ENCODE results near the gene NTF4. TPM values are rescaled to one million over a fixed set of nuclear protein-coding genes. Genes with fewer than 3 reads are reported as not detected.

The NTF4 gene
- total RNA-seq, 1 experiment from 2014 or later, result 1.7 TPM

DNA sequence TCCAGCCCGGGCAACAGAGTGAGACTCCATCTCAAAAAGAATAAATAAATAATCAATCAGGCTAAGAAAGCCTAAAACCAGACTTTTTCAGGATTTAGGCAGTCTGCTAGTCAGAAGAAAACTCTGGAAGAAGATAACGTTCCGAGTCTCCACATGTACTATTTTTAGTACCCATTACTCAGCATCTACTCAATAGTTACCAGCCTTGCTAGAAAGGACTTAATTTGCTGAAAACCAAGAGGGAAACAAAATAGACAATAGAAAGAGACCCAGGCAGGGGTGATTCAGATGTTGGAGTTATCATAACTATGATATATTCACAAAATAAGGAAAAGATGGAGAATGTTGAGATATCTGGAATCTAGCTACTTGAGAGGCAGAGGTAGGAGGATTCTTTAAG is 45.9 kb upstream of the NTF4 start:
- Histone ChIP-seq H3K36me3 (ENCODE audit: control insufficient read depth in 1 of 2, insufficient read depth in 2 of 2, low read length in 2 of 2) (peaks cover 29 to 31% of the 10 kb centered on the region in 2 experiments), H3K9ac (ENCODE audit: low read length) (no peak overlapping the region), H4K20me1 (ENCODE audit: insufficient read depth) (no peaks in the 10 kb centered on the region), H3K27ac (ENCODE audit: low read depth, low read length) (no peak overlapping the region; the same call in 1 of the 2 replicates), H2AFZ (ENCODE audit: low read depth, low read length, poor library complexity, severe bottlenecking) (no peak overlapping the region), H3K79me2 (ENCODE audit: insufficient read depth, low read length) (peaks cover 9% of the 10 kb centered on the region; the same call in 1 of the 2 replicates), H3K27me3 (ENCODE audit: insufficient read depth, low read length) (no peaks in the 10 kb centered on the region), H3K4me1 (ENCODE audit: control insufficient read depth in 1 of 2, insufficient read depth in 2 of 2, low read length in 2 of 2) (peaks cover 10 to 25% of the 10 kb centered on the region in 2 experiments; a peak in 3 of 4 replicates), H3K9me3 (ENCODE audit: control insufficient read depth in 1 of 2, insufficient read depth in 1 of 2, low read depth in 1 of 2, low read length in 2 of 2) (no peaks in the 10 kb centered on the region), H3K4me2 (ENCODE audit: low read length) (no peak overlapping the region), H3K4me3 (replicated peaks in 1 of 2; ENCODE audit: low read depth in 1 of 2, low read length in 2 of 2) (no peak overlapping the region), H3K9me2 (ENCODE audit: insufficient read depth) (no peaks in the 10 kb centered on the region)
- BruUV-seq (replicated peaks), result no TSS peak
- TF ChIP-seq EZH2phosphoT487 (IDR thresholded peaks at IDR 0.05; ENCODE audit: borderline replicate concordance), result no peak
- TF ChIP-seq CBX3 (IDR thresholded peaks at IDR 0.05; ENCODE audit: low read depth), result no peak
- no peak for TF ChIP-seq ZNF274 (IDR thresholded peaks at IDR 0.05; ENCODE audit: low read depth, low read length)
- no peak for TF ChIP-seq RAD21 (IDR thresholded peaks at IDR 0.05; ENCODE audit: low read depth)
- TF ChIP-seq, protein P1, sequence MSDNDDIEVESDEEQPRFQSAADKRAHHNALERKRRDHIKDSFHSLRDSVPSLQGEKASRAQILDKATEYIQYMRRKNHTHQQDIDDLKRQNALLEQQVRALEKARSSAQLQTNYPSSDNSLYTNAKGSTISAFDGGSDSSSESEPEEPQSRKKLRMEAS (IDR thresholded peaks at IDR 0.05), result no peak
- TF ChIP-seq, protein P2, sequence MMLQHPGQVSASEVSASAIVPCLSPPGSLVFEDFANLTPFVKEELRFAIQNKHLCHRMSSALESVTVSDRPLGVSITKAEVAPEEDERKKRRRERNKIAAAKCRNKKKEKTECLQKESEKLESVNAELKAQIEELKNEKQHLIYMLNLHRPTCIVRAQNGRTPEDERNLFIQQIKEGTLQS (IDR thresholded peaks at IDR 0.05), result no peak
- TF ChIP-seq, protein P3, sequence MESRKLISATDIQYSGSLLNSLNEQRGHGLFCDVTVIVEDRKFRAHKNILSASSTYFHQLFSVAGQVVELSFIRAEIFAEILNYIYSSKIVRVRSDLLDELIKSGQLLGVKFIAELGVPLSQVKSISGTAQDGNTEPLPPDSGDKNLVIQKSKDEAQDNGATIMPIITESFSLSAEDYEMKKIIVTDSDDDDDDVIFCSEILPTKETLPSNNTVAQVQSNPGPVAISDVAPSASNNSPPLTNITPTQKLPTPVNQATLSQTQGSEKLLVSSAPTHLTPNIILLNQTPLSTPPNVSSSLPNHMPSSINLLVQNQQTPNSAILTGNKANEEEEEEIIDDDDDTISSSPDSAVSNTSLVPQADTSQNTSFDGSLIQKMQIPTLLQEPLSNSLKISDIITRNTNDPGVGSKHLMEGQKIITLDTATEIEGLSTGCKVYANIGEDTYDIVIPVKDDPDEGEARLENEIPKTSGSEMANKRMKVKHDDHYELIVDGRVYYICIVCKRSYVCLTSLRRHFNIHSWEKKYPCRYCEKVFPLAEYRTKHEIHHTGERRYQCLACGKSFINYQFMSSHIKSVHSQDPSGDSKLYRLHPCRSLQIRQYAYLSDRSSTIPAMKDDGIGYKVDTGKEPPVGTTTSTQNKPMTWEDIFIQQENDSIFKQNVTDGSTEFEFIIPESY (IDR thresholded peaks at IDR 0.05; ENCODE audit: extremely low read depth, insufficient replicate concordance, low read length), result no peak
- no peak for TF ChIP-seq EGR1 (IDR thresholded peaks at IDR 0.05; ENCODE audit: low read depth)
- no peak for TF ChIP-seq YY1 (IDR thresholded peaks at IDR 0.05; ENCODE audit: extremely low read depth, insufficient replicate concordance, low read depth, low read length)
- no peak for TF ChIP-seq POLR2AphosphoS5 (IDR thresholded peaks at IDR 0.05; ENCODE audit: low read depth, low read length)
- TF ChIP-seq, protein P4, sequence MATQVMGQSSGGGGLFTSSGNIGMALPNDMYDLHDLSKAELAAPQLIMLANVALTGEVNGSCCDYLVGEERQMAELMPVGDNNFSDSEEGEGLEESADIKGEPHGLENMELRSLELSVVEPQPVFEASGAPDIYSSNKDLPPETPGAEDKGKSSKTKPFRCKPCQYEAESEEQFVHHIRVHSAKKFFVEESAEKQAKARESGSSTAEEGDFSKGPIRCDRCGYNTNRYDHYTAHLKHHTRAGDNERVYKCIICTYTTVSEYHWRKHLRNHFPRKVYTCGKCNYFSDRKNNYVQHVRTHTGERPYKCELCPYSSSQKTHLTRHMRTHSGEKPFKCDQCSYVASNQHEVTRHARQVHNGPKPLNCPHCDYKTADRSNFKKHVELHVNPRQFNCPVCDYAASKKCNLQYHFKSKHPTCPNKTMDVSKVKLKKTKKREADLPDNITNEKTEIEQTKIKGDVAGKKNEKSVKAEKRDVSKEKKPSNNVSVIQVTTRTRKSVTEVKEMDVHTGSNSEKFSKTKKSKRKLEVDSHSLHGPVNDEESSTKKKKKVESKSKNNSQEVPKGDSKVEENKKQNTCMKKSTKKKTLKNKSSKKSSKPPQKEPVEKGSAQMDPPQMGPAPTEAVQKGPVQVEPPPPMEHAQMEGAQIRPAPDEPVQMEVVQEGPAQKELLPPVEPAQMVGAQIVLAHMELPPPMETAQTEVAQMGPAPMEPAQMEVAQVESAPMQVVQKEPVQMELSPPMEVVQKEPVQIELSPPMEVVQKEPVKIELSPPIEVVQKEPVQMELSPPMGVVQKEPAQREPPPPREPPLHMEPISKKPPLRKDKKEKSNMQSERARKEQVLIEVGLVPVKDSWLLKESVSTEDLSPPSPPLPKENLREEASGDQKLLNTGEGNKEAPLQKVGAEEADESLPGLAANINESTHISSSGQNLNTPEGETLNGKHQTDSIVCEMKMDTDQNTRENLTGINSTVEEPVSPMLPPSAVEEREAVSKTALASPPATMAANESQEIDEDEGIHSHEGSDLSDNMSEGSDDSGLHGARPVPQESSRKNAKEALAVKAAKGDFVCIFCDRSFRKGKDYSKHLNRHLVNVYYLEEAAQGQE (IDR thresholded peaks at IDR 0.05; ENCODE audit: low read depth), result no peak
- TF ChIP-seq TCF7L2 (IDR thresholded peaks at IDR 0.05; ENCODE audit: borderline replicate concordance, extremely low read depth, insufficient read depth, insufficient read length), result no peak
- no peak for TF ChIP-seq ZFX (IDR thresholded peaks at IDR 0.05)
- TF ChIP-seq, protein P5, sequence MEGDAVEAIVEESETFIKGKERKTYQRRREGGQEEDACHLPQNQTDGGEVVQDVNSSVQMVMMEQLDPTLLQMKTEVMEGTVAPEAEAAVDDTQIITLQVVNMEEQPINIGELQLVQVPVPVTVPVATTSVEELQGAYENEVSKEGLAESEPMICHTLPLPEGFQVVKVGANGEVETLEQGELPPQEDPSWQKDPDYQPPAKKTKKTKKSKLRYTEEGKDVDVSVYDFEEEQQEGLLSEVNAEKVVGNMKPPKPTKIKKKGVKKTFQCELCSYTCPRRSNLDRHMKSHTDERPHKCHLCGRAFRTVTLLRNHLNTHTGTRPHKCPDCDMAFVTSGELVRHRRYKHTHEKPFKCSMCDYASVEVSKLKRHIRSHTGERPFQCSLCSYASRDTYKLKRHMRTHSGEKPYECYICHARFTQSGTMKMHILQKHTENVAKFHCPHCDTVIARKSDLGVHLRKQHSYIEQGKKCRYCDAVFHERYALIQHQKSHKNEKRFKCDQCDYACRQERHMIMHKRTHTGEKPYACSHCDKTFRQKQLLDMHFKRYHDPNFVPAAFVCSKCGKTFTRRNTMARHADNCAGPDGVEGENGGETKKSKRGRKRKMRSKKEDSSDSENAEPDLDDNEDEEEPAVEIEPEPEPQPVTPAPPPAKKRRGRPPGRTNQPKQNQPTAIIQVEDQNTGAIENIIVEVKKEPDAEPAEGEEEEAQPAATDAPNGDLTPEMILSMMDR (IDR thresholded peaks at IDR 0.05 in 2 of 3, conservative IDR thresholded peaks at IDR 0.05 in 1 of 3; ENCODE audit: borderline replicate concordance in 1 of 3, insufficient read depth in 1 of 3, low read depth in 2 of 3, low read length in 2 of 3), result no peak
- TF ChIP-seq CEBPB (IDR thresholded peaks at IDR 0.05; ENCODE audit: low read depth), result no peak
- no peak for TF ChIP-seq POLR2A (IDR thresholded peaks at IDR 0.05; ENCODE audit: borderline replicate concordance, extremely low read depth, insufficient read depth, insufficient read length)
- no peak for TF ChIP-seq SP1 (IDR thresholded peaks at IDR 0.05; ENCODE audit: low read depth)
- ChIA-PET RAD21 (ENCODE audit: low non-redundant PET in 1 of 2, low total read pairs in 2 of 2, uncharacterized antibody in 2 of 2, unreplicated experiment in 2 of 2) (no interaction called here), CTCF (interaction anchor here (0.6 kb wide), 1 partner anchor 13 kb away, joined by 3 read pairs; no protein-coding TSS in a partner anchor), POLR2A (no interaction called here)
- DNase-seq (ENCODE audit: low read depth, low spot score) (no peak), ATAC-seq (no peak)
- intact Hi-C loops (cut with micrococcal nuclease), result no loop called here
